ENCODE results near the gene CD1E. TPM values are rescaled to one million over a fixed set of nuclear protein-coding genes. Genes with fewer than 3 reads are reported as not detected.
"Not testable (repeated sequence)": the region's sequence is repeated elsewhere in the genome, so short reads cannot be mapped to it uniquely, and the experiment has no call there.

CD1E gene
- polyA plus RNA-seq, 4 donors = 0.13 to 0.34 TPM; not detected in 2

DNA sequence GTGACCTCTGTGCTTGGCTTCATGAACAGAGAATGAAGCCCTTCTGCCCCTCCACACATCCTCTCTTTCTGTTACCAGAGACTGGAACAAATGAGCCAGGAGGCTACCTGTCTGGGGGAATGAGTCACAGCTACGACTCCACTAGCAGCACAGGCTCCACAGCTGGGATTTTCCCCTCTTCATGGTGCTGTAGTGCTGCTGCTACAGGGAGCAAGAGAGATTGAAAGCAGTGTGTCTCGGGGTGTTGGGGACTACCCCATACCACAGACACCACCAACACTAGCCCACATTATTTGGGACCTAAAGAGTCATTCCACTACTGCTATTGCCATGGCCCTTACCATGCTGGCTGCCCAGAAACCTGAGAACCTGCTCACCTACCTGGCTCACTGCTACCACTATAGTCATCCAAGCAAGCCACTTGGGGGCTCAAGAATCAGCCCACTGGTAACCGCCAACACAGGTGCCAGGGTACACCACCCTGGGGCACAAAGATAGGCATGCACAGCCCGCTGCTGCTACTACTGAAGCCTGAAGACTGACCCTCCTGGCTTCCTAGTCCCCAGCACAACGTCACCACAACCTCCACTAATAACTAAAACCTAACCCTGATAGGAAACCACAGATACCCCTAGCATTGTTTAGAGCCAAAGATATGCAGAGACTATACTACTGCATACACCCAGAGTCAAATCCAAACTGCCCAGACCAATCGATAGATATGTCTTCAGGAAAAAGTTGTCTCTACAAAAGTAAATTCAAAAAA lies 17.7 kb downstream of the CD1E start:
- no peaks in the 10 kb centered on the region for H3K4me1 ChIP-seq (ENCODE audit: control insufficient read depth in 3 of 3, insufficient read depth in 2 of 3, low read depth in 1 of 3, low read length in 2 of 3)
- peaks cover 0 to 6% (median 0%) of the 10 kb centered on the region in 3 donors for H3K27me3 ChIP-seq (ENCODE audit: control insufficient read depth in 3 of 3, insufficient read depth in 3 of 3, low read length in 3 of 3)
- peaks cover 0 to 13% of the 10 kb centered on the region in 2 donors for H3K9me3 ChIP-seq (ENCODE audit: control insufficient read depth in 2 of 2, insufficient read depth in 1 of 2, low read depth in 1 of 2, low read length in 1 of 2)
- H3K27ac ChIP-seq (ENCODE audit: low read depth in 1 of 3, low read length in 2 of 3) = no peak overlapping the region
- H3K36me3 ChIP-seq (ENCODE audit: control insufficient read depth in 3 of 3, insufficient read depth in 2 of 3, low read depth in 1 of 3, low read length in 3 of 3) = no peaks in the 10 kb centered on the region
- no peak for DNase-seq
- 54 to 67% (median 55%) methylated on average over 6 of the region's 6 CpGs for WGBS, 3 donors
- no peak for FAIRE-seq
- no peak overlapping the region for H3K4me3 ChIP-seq (ENCODE audit: low read depth in 1 of 3, low read length in 3 of 3)

DNA sequence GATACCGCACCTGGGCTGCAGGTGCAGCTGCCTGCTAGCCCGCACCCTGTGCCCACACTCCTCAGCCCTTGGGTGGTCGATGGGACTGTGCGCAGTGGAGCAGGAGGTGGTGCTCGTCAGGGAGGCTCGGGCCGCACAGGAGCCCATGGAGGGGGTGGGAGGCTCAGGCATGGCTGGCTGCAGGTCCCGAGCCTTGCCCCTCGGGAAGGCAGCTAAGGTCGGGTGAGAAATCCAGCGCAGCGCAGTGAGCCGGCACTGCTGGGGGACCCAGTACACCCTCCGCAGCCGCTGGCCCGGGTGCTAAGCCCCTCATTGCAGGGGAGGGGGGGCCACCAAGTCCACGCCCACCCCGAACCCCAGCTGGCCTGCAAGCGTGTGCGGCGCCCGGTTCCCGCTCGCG lies 20.4 kb downstream of the CD1E start:
- not testable (repeated sequence) for H3K4me3 ChIP-seq (ENCODE audit: low read depth in 1 of 3, low read length in 3 of 3); H3K4me1 ChIP-seq (ENCODE audit: control insufficient read depth in 3 of 3, insufficient read depth in 2 of 3, low read depth in 1 of 3, low read length in 2 of 3); H3K36me3 ChIP-seq (ENCODE audit: control insufficient read depth in 3 of 3, insufficient read depth in 2 of 3, low read depth in 1 of 3, low read length in 3 of 3); FAIRE-seq; DNase-seq; H3K27me3 ChIP-seq (ENCODE audit: control insufficient read depth in 3 of 3, insufficient read depth in 3 of 3, low read length in 3 of 3); H3K27ac ChIP-seq (ENCODE audit: low read depth in 1 of 3, low read length in 2 of 3)
- 93 to 95% (median 93%) methylated on average over 25 of the region's 25 CpGs for WGBS, 3 donors
- H3K9me3 ChIP-seq (ENCODE audit: control insufficient read depth in 2 of 2, insufficient read depth in 1 of 2, low read depth in 1 of 2, low read length in 1 of 2) = peaks cover 0 to 13% of the 10 kb centered on the region in 2 donors

DNA sequence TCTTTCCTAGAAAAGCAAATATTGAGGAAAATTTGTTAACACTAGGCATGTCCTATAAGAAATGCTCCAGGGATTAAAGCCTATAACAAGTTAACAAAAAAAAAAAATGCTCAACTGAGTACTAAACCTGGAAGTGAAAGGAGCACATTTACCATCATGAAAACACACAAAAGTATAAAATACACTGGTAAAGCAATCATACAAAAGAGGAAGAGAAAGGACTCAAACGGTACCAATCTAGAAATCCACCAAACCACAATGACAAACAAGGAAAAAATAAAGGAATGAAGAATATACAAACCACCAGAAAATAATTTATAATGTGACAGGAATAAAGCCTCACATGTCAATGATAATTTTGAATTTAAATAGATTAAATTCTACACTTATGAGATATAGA lies 21.2 kb downstream of the CD1E start:
- WGBS, 3 donors = 67 to 77% (median 74%) methylated on average over 1 of the region's 1 CpG
- Histone ChIP-seq H3K9me3 (ENCODE audit: control insufficient read depth in 2 of 2, insufficient read depth in 1 of 2, low read depth in 1 of 2, low read length in 1 of 2) (peaks cover 0 to 13% of the 10 kb centered on the region in 2 donors), H3K27me3 (ENCODE audit: control insufficient read depth in 3 of 3, insufficient read depth in 3 of 3, low read length in 3 of 3) (peaks cover 0 to 4% (median 0%) of the 10 kb centered on the region in 3 donors), H3K4me3 (ENCODE audit: low read depth in 1 of 3, low read length in 3 of 3) (no peak overlapping the region), H3K4me1 (ENCODE audit: control insufficient read depth in 3 of 3, insufficient read depth in 2 of 3, low read depth in 1 of 3, low read length in 2 of 3) (no peaks in the 10 kb centered on the region), H3K27ac (ENCODE audit: low read depth in 1 of 3, low read length in 2 of 3) (no peak overlapping the region), H3K36me3 (ENCODE audit: control insufficient read depth in 3 of 3, insufficient read depth in 2 of 3, low read depth in 1 of 3, low read length in 3 of 3) (no peaks in the 10 kb centered on the region)
- FAIRE-seq (no peak), DNase-seq (no peak)

DNA sequence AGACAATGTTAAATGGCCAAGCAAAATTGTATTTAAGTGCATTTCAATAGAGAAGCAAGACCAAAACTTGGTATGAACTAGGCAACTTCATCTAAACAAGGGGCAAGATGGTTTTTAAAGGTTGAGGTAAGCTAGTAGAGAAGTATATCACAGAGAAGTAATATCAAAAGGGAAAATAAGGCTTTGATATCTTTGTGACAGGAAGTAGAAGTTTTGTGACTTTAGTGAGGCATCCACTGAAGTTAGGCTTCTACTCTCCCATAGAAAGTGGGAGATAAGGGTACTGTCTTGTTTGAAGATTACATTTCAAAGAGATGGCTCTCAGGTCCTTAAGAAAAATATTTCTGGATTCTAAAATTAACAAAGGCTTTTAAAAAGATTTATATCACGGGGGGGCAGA lies 36.6 kb downstream of the CD1E start:
- DNase-seq = no peak
- Histone ChIP-seq H3K9me3 (ENCODE audit: control insufficient read depth in 2 of 2, insufficient read depth in 1 of 2, low read depth in 1 of 2, low read length in 1 of 2) (no peaks in the 10 kb centered on the region), H3K27me3 (ENCODE audit: control insufficient read depth in 3 of 3, insufficient read depth in 3 of 3, low read length in 3 of 3) (peaks cover 0 to 2% (median 0%) of the 10 kb centered on the region in 3 donors), H3K27ac (ENCODE audit: low read depth in 1 of 3, low read length in 2 of 3) (no peak overlapping the region), H3K36me3 (ENCODE audit: control insufficient read depth in 3 of 3, insufficient read depth in 2 of 3, low read depth in 1 of 3, low read length in 3 of 3) (no peaks in the 10 kb centered on the region), H3K4me3 (ENCODE audit: low read depth in 1 of 3, low read length in 3 of 3) (no peak overlapping the region), H3K4me1 (ENCODE audit: control insufficient read depth in 3 of 3, insufficient read depth in 2 of 3, low read depth in 1 of 3, low read length in 2 of 3) (no peaks in the 10 kb centered on the region)
- 37 to 38% (median 37%) methylated on average over 1 of the region's 1 CpG for WGBS, 3 donors
- FAIRE-seq = no peak

DNA sequence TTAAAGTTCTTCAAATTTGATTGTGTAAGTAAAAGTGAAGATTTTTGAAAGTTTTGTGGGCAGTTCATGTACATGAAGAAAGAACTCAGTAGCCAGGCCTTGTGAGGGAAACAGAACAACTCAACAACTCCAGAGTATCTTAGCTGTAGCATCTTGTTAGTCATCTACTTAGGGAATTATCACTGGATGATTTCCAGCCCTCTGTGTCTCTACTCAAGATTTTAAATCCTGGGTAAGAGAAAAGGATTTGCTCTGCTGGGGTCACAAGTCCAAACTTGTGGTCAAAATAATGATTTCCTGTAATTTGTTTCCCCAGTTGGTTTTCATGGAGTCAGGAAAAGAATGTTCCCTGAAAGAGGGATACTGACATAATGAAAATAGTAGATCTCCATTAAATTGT lies 37.4 kb downstream of the CD1E start:
- H3K27ac ChIP-seq (ENCODE audit: low read depth in 1 of 3, low read length in 2 of 3) = no peak overlapping the region
- no peak for DNase-seq
- H3K27me3 ChIP-seq (ENCODE audit: control insufficient read depth in 3 of 3, insufficient read depth in 3 of 3, low read length in 3 of 3) = peaks cover 0 to 4% (median 0%) of the 10 kb centered on the region in 3 donors
- no peaks in the 10 kb centered on the region for H3K9me3 ChIP-seq (ENCODE audit: control insufficient read depth in 2 of 2, insufficient read depth in 1 of 2, low read depth in 1 of 2, low read length in 1 of 2)
- no peak for FAIRE-seq
- H3K4me3 ChIP-seq (ENCODE audit: low read depth in 1 of 3, low read length in 3 of 3) = no peak overlapping the region
- H3K4me1 ChIP-seq (ENCODE audit: control insufficient read depth in 3 of 3, insufficient read depth in 2 of 3, low read depth in 1 of 3, low read length in 2 of 3) = no peaks in the 10 kb centered on the region
- no peaks in the 10 kb centered on the region for H3K36me3 ChIP-seq (ENCODE audit: control insufficient read depth in 3 of 3, insufficient read depth in 2 of 3, low read depth in 1 of 3, low read length in 3 of 3)

DNA sequence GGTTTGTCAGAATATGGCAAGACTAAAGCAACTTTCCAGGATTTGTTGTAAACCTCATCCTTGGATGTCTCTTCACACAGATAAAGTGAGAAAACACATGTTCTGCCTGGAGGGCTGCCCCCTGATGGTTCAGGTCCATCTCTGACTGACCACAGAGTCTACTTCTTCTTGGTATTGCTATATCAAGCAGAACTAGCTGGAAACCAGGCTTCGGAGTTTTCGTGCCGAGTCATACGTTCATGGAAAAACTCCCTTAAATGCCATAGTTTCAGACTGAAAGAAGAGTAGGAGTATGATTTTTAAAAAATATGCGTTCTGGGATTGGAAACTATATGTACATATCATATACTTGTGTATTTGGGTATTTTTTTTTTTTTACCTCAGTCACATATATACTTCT lies 39.8 kb downstream of the CD1E start:
- Histone ChIP-seq H3K27me3 (ENCODE audit: control insufficient read depth in 3 of 3, insufficient read depth in 3 of 3, low read length in 3 of 3) (peaks cover 0 to 4% (median 0%) of the 10 kb centered on the region in 3 donors), H3K4me1 (ENCODE audit: control insufficient read depth in 3 of 3, insufficient read depth in 2 of 3, low read depth in 1 of 3, low read length in 2 of 3) (no peaks in the 10 kb centered on the region), H3K9me3 (ENCODE audit: control insufficient read depth in 2 of 2, insufficient read depth in 1 of 2, low read depth in 1 of 2, low read length in 1 of 2) (no peaks in the 10 kb centered on the region), H3K4me3 (ENCODE audit: low read depth in 1 of 3, low read length in 3 of 3) (no peak overlapping the region), H3K36me3 (ENCODE audit: control insufficient read depth in 3 of 3, insufficient read depth in 2 of 3, low read depth in 1 of 3, low read length in 3 of 3) (no peaks in the 10 kb centered on the region), H3K27ac (ENCODE audit: low read depth in 1 of 3, low read length in 2 of 3) (no peak overlapping the region)
- WGBS, 3 donors = 89 to 93% (median 89%) methylated on average over 5 of the region's 5 CpGs
- DNase-seq = no peak
- FAIRE-seq = no peak

DNA sequence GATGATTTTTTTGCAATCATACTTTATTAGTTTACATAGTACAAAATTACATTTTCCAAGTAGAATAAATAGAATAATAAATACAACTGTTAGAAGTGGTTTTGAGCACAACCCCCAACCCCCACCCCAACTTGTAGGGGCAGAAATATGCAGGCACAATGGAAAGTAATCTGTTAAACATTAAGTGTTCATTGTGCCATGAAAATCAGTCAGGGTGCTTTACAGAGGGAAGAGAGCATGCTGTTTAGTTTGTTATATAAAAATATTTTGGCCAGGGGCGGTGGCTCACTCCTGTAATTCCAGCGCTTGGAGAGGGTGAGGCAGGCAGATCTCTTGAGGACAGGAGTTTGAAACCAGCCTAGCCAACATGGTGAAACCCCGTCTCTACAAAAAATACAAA lies 43.0 kb downstream of the CD1E start:
- no peak for DNase-seq
- no peak for FAIRE-seq

DNA sequence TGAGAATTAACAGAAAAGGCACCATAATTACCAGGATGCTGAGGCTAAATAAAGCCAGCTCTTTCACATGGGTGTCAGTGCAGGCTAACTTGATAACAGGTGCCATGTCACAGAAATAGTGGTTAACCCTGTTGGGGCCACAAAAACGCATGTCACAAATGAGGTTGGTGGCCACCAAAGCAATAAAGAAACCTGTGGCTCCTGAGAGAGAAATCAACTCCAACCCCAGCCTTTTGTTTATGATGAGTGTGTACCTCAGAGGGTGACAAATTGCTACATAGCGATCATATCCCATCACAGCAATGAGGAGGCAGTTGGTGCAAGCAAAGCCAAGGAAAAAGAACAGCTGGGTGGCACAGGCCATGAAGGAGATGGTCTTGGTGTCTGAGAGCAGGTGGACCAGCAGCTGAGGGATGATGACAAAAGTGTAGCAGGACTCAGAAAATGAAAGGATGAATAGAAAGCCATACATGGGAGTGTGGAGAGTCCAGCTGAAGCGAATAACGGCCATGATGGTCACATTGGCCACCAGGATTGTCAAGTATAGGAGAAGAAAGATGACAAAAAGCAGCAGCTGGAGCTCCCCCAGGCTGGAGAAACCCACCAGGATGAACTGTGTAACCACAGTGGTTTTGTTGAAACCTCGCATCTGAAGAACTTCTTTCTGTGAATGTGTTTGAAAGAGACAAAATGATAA lies 45.3 kb downstream of the CD1E start, which contains the start of gene OR10T2:
Gene OR10T2 (minus strand): TSS at position 649 of the 697 bp plus-strand sequence. CDS start 0 bp downstream, at position 649.
- Histone ChIP-seq H3K27ac (ENCODE audit: low read depth in 1 of 3, low read length in 2 of 3) (no peak within 1 kb of the TSS), H3K9me3 (ENCODE audit: control insufficient read depth in 2 of 2, insufficient read depth in 1 of 2, low read depth in 1 of 2, low read length in 1 of 2) (no peaks in the 10 kb centered on the region), H3K36me3 (ENCODE audit: control insufficient read depth in 3 of 3, insufficient read depth in 2 of 3, low read depth in 1 of 3, low read length in 3 of 3) (no peaks in the 10 kb centered on the region), H3K27me3 (ENCODE audit: control insufficient read depth in 3 of 3, insufficient read depth in 3 of 3, low read length in 3 of 3) (peaks cover 0 to 2% (median 0%) of the 10 kb centered on the region in 3 donors), H3K4me1 (ENCODE audit: control insufficient read depth in 3 of 3, insufficient read depth in 2 of 3, low read depth in 1 of 3, low read length in 2 of 3) (no peaks in the 10 kb centered on the region), H3K4me3 (ENCODE audit: low read depth in 1 of 3, low read length in 3 of 3) (no peak within 1 kb of the TSS)
- FAIRE-seq (no peak), DNase-seq (no peak)
- WGBS, 3 donors = 70 to 78% (median 74%) methylated on average over 5 of the region's 5 CpGs

More for the DNA sequence above, 43.0 kb downstream of the CD1E start:
- Histone ChIP-seq H3K4me1 (ENCODE audit: control insufficient read depth in 3 of 3, insufficient read depth in 2 of 3, low read depth in 1 of 3, low read length in 2 of 3) (no peaks in the 10 kb centered on the region), H3K4me3 (ENCODE audit: low read depth in 1 of 3, low read length in 3 of 3) (no peak overlapping the region), H3K36me3 (ENCODE audit: control insufficient read depth in 3 of 3, insufficient read depth in 2 of 3, low read depth in 1 of 3, low read length in 3 of 3) (no peaks in the 10 kb centered on the region), H3K27me3 (ENCODE audit: control insufficient read depth in 3 of 3, insufficient read depth in 3 of 3, low read length in 3 of 3) (peaks cover 0 to 4% (median 0%) of the 10 kb centered on the region in 3 donors), H3K27ac (ENCODE audit: low read depth in 1 of 3, low read length in 2 of 3) (no peak overlapping the region), H3K9me3 (ENCODE audit: control insufficient read depth in 2 of 2, insufficient read depth in 1 of 2, low read depth in 1 of 2, low read length in 1 of 2) (no peaks in the 10 kb centered on the region)
- WGBS, 3 donors = 92% methylated on average over 3 of the region's 3 CpGs
